Breast epithelium (tissue), 3 donors: ENCODE measurements around the gene CYP24A1.

Source experiments
- POLR2A ChIP-seq: fragments of 450-650 bp; IDR thresholded peaks from one replicate; pipeline ENCODE4 v1.6.1; 2016; ENCODE audit warnings: antibody characterized with exemption, mild to moderate bottlenecking, moderate library complexity
- TF ChIP-seq, protein P1 (sequence below), 3 donors: fragments of 450-650 bp; IDR thresholded peaks; one replicate each; pipeline ENCODE4 v1.5.1; 2016 to 2017; ENCODE audit warnings: antibody characterized with exemption in 3 of 3, mild to moderate bottlenecking in 3 of 3, moderate library complexity in 3 of 3

DNA sequence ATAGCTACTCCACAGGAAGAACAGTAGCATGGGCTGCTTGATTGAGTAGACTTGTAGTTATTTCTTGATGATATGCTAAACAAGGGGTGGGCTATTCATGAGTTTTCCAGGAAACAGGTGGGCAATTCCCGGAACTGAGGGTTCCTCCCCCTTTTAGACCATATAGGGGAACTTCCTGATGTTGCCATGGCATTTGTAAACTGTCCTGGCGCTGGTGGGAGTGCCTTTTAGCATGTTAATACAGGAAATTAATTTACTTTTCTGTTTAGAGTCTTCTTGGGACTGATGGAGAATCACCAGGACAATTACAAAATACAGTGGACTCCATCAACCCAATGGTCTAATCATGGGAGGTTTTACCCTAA lies 22.7 kb downstream of the CYP24A1 start:
- TF ChIP-seq POLR2A = no peak
- TF ChIP-seq, protein P1, sequence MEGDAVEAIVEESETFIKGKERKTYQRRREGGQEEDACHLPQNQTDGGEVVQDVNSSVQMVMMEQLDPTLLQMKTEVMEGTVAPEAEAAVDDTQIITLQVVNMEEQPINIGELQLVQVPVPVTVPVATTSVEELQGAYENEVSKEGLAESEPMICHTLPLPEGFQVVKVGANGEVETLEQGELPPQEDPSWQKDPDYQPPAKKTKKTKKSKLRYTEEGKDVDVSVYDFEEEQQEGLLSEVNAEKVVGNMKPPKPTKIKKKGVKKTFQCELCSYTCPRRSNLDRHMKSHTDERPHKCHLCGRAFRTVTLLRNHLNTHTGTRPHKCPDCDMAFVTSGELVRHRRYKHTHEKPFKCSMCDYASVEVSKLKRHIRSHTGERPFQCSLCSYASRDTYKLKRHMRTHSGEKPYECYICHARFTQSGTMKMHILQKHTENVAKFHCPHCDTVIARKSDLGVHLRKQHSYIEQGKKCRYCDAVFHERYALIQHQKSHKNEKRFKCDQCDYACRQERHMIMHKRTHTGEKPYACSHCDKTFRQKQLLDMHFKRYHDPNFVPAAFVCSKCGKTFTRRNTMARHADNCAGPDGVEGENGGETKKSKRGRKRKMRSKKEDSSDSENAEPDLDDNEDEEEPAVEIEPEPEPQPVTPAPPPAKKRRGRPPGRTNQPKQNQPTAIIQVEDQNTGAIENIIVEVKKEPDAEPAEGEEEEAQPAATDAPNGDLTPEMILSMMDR (IDR thresholded peaks at IDR 0.05) = no peak
